HL-60 (cell line): ENCODE results near the gene SRBD1.

ENCODE experiments used
- DNase-seq, 2 experiments: peaks; one replicate each; pipeline ENCODE4 v3.0.0-alpha.2; 2010 to 2020; ENCODE audit warnings: low read depth in 1 of 2, low spot score in 1 of 2
- H3K27ac ChIP-seq: fragments of 250-450 bp; sonication (Bioruptor Pico); replicated peaks from 2 replicates; pipeline ENCODE4 v1.5.1; 2020; ENCODE audit warnings: mild to moderate bottlenecking, moderate library complexity
- H3K27me3 ChIP-seq: fragments of 250-450 bp; sonication (Bioruptor Pico); 2 replicates; pipeline ENCODE4 v1.5.1; 2021; ENCODE audit warnings: mild to moderate bottlenecking, moderate library complexity; ENCODE audit not compliant: insufficient read depth, poor library complexity, severe bottlenecking
- H3K4me3 ChIP-seq: replicated peaks from 2 replicates; pipeline ENCODE4 v1.5.1; 2011; ENCODE audit warnings: mild to moderate bottlenecking, control low read depth, low read length; ENCODE audit not compliant: insufficient read depth
- GABPA ChIP-seq: IDR thresholded peaks from 2 replicates; pipeline ENCODE4 v1.6.1; 2012; ENCODE audit warnings: low read depth
- POLR2AphosphoS5 ChIP-seq: IDR thresholded peaks from 2 replicates; pipeline ENCODE4 v1.6.1; 2012; ENCODE audit warnings: low read depth
- SPI1 ChIP-seq: IDR thresholded peaks from 2 replicates; pipeline ENCODE4 v1.6.1; 2012; ENCODE audit warnings: low read depth, mild to moderate bottlenecking, borderline replicate concordance
- TF ChIP-seq, protein P1 (sequence below): IDR thresholded peaks from 2 replicates; pipeline ENCODE4 v1.6.1; 2012; ENCODE audit warnings: low read depth; ENCODE audit not compliant: insufficient replicate concordance
- TF ChIP-seq, protein P2 (sequence below): IDR thresholded peaks from one replicate; pipeline ENCODE4 v1.5.1; 2011; ENCODE audit warnings: low read length, control low read depth, inconsistent platforms; ENCODE audit not compliant: insufficient read depth

SRBD1 gene

DNA sequence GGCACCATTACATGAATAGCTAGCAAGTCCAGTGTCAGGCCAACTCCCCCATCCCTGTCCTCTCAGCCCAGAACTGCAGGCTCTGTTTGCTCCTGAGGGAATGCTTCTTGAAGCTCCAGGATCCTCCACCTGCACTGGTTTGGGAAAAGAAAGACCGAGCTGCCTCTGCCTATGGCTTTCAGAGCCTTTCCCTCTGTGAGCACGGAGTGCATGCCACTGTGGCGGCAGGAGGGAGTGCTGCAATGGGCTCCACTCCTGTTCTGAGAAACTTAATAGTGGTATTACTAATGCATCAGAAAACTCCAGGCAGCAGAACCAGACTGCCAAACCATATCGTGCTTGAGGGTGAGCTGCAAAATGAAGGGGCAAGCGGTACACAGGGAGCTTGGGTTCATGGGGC, 271.8 kb downstream of the SRBD1 start:
- no peak for DNase-seq

More for the DNA sequence above, 271.8 kb downstream of the SRBD1 start:
- H3K27ac ChIP-seq: no peak overlapping the region
- H3K4me3 ChIP-seq: no peak overlapping the region
- H3K27me3 ChIP-seq: no peaks in the 10 kb centered on the region
- TF ChIP-seq, protein P1, sequence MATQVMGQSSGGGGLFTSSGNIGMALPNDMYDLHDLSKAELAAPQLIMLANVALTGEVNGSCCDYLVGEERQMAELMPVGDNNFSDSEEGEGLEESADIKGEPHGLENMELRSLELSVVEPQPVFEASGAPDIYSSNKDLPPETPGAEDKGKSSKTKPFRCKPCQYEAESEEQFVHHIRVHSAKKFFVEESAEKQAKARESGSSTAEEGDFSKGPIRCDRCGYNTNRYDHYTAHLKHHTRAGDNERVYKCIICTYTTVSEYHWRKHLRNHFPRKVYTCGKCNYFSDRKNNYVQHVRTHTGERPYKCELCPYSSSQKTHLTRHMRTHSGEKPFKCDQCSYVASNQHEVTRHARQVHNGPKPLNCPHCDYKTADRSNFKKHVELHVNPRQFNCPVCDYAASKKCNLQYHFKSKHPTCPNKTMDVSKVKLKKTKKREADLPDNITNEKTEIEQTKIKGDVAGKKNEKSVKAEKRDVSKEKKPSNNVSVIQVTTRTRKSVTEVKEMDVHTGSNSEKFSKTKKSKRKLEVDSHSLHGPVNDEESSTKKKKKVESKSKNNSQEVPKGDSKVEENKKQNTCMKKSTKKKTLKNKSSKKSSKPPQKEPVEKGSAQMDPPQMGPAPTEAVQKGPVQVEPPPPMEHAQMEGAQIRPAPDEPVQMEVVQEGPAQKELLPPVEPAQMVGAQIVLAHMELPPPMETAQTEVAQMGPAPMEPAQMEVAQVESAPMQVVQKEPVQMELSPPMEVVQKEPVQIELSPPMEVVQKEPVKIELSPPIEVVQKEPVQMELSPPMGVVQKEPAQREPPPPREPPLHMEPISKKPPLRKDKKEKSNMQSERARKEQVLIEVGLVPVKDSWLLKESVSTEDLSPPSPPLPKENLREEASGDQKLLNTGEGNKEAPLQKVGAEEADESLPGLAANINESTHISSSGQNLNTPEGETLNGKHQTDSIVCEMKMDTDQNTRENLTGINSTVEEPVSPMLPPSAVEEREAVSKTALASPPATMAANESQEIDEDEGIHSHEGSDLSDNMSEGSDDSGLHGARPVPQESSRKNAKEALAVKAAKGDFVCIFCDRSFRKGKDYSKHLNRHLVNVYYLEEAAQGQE: no peak
- TF ChIP-seq POLR2AphosphoS5: no peak
- TF ChIP-seq, protein P2, sequence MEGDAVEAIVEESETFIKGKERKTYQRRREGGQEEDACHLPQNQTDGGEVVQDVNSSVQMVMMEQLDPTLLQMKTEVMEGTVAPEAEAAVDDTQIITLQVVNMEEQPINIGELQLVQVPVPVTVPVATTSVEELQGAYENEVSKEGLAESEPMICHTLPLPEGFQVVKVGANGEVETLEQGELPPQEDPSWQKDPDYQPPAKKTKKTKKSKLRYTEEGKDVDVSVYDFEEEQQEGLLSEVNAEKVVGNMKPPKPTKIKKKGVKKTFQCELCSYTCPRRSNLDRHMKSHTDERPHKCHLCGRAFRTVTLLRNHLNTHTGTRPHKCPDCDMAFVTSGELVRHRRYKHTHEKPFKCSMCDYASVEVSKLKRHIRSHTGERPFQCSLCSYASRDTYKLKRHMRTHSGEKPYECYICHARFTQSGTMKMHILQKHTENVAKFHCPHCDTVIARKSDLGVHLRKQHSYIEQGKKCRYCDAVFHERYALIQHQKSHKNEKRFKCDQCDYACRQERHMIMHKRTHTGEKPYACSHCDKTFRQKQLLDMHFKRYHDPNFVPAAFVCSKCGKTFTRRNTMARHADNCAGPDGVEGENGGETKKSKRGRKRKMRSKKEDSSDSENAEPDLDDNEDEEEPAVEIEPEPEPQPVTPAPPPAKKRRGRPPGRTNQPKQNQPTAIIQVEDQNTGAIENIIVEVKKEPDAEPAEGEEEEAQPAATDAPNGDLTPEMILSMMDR: no peak
- TF ChIP-seq SPI1: no peak
- TF ChIP-seq GABPA: no peak
